ENCODE measurements around the gene ADSS1.

Gene ADSS1

GRCh38 chr14:104741108-104741802 lies 17.2 kb downstream of the ADSS1 start:
- H3K4me3 ChIP-seq (ENCODE audit: low read depth, low read length), result no peak overlapping the region
- CTCF ChIA-PET, result no interaction called here
- POLR2A ChIA-PET, result no interaction called here
- DNase-seq (ENCODE audit: low read depth, low spot score), result no peak
- TF ChIP-seq, protein P1, sequence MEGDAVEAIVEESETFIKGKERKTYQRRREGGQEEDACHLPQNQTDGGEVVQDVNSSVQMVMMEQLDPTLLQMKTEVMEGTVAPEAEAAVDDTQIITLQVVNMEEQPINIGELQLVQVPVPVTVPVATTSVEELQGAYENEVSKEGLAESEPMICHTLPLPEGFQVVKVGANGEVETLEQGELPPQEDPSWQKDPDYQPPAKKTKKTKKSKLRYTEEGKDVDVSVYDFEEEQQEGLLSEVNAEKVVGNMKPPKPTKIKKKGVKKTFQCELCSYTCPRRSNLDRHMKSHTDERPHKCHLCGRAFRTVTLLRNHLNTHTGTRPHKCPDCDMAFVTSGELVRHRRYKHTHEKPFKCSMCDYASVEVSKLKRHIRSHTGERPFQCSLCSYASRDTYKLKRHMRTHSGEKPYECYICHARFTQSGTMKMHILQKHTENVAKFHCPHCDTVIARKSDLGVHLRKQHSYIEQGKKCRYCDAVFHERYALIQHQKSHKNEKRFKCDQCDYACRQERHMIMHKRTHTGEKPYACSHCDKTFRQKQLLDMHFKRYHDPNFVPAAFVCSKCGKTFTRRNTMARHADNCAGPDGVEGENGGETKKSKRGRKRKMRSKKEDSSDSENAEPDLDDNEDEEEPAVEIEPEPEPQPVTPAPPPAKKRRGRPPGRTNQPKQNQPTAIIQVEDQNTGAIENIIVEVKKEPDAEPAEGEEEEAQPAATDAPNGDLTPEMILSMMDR (IDR thresholded peaks at IDR 0.05; ENCODE audit: insufficient read depth, low read length, missing control alignments), result no peak

DNA sequence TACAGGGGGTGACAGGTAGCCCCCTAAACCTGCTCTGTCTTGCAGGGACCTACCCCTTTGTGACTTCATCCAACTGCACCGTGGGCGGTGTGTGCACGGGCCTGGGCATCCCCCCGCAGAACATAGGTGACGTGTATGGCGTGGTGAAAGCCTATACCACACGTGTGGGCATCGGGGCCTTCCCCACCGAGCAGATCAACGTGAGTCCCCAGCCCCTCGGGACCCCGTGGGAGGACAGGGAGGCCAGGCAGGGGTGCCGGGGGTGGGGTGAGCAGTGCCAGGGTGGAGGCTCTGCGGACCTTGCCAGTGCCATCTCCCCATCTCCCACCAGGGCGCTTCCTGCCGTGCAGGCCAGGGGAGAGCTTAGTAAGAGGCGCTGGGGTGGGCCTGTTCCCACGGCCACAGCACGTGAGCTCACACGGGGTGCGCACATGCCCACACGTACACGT lies 17.8 kb downstream of the ADSS1 start:
- CTCF ChIA-PET, result interaction anchor here (1.2 to 1.4 kb wide), 2 partner anchors 27 to 28 kb away, joined by 3 to 5 read pairs; no protein-coding TSS in a partner anchor
- POLR2A ChIA-PET, result no interaction called here
- TF ChIP-seq, protein P1 (IDR thresholded peaks at IDR 0.05; ENCODE audit: insufficient read depth, low read length, missing control alignments), result no peak
- DNase-seq (ENCODE audit: low read depth, low spot score), result no peak
- no peak overlapping the region for H3K4me3 ChIP-seq (ENCODE audit: low read depth, low read length)

DNA sequence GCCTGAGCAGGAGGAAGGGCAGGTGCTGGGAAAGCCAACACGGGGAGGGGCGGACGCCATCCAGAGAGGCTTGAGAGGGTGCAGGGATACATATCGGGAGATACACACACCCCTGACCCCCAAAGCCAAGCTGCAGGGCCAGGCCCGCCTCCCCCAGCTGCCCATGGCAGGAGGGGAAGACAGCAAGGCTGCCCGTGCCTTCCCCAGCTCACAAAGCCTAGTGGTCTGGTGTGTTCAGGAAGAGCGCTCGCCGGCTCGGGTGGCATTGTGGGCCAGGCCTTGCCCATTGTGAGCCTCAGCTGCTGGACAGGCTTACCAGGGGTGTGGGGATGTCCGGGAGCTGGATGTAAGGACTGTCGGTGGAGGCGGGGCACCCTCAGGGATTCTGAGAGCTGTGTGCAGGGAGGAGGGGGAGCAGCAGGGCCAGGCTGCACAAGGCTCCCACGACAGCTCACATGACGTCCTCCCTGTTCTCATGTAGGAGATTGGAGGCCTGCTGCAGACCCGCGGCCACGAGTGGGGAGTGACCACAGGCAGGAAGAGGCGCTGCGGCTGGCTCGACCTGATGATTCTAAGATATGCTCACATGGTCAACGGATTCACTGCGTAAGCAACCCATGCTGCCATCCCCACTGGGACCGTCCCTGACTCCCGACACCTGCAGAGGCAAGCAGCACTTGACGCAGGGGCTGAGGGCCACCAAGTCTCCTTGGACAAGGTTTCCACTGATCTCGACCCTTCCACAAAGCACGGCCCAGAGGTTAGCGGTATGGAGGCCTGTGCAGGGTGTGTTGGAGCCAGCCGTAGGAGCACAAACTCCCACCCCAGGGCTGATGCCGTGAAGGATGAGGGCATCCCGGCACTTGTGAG lies 18.8 kb downstream of the ADSS1 start:
- DNase-seq (ENCODE audit: low read depth, low spot score), result no peak
- no peak overlapping the region for H3K4me3 ChIP-seq (ENCODE audit: low read depth, low read length)
- POLR2A ChIA-PET, result interaction anchor here (0.8 kb wide), 1 partner anchor 11 kb away, joined by 3 read pairs; no protein-coding TSS in a partner anchor
- TF ChIP-seq, protein P1 (IDR thresholded peaks at IDR 0.05; ENCODE audit: insufficient read depth, low read length, missing control alignments), result no peak
- CTCF ChIA-PET, result interaction anchor here (1.0 to 1.4 kb wide), 4 partner anchors 19 to 83 kb away, joined by 3 to 5 read pairs (median 4); partner anchors contain the start of gene ADSS1

DNA sequence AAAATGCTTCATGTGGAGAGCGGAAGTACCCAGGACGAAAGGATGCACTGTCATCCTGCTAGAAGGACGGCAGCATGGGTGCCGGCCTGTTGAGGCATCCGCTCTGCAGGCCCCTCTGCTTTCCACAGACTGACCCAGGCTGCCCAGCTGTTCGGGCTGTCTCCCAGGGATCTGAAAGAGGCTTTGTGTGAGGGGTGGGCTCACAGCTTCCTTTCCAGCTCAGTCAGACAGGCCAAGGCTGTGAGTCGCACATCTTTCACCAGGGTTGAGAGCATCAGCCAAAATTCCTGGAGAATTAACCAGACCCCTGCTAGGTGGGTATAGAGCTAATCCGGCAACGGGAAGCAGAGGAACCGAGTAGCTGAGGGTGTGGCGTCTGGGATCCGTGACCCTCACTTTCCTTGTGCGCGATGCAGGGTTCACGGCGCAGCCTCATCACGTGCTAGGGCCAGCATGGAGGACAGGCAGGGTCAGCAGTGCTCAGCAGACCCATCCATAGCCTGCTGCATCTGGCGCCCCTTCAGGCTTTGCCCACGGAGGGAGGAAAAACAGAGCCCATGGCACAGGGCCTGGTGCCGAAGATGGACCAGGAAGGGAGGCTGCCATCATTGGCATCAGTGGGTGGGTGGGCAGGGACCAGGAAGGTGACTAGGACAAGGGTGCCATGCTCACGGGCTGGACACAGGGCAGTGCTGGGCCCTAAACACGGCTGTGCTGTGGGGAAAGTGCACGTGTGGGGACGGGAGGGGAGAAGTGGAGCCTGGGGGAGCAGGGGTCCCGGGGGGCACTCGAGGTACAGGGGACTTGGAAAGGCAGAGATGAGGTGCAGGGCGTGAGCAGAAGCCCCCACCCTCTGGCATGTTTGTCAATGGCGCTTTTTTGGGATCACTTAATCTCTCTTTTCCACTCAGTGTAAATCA lies 19.7 kb downstream of the ADSS1 start:
- TF ChIP-seq, protein P1 (IDR thresholded peaks at IDR 0.05; ENCODE audit: insufficient read depth, low read length, missing control alignments), result no peak
- CTCF ChIA-PET, result interaction anchor here (0.6 to 1.0 kb wide), 2 partner anchors 65 to 82 kb away, joined by 3 read pairs; no protein-coding TSS in a partner anchor
- H3K4me3 ChIP-seq (ENCODE audit: low read depth, low read length), result no peak overlapping the region
- DNase-seq (ENCODE audit: low read depth, low spot score), result no peak
- POLR2A ChIA-PET, result no interaction called here

DNA sequence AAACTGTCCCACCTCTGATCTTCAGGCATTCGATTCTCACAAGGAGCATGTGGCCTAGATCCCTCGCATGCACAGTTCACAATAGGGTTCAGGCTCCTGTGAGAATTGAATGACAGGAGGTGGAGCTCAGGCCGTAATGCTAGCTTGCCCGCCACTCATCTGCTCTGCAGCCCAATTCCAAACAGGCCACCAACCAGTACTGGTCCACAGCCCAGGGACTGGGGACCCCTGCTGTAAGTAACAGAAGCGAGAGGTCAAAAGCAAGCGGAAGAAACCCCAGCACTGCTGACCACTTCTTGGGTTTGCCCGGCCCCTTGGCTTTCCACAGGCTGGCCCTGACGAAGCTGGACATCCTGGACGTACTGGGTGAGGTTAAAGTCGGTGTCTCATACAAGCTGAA lies 20.5 kb downstream of the ADSS1 start:
- TF ChIP-seq, protein P1 (IDR thresholded peaks at IDR 0.05; ENCODE audit: insufficient read depth, low read length, missing control alignments), result no peak
- POLR2A ChIA-PET, result no interaction called here
- DNase-seq (ENCODE audit: low read depth, low spot score), result no peak
- CTCF ChIA-PET, result no interaction called here
- no peak overlapping the region for H3K4me3 ChIP-seq (ENCODE audit: low read depth, low read length)
